ENCODE data around the gene ZNF558. TPM values are rescaled to one million over a fixed set of nuclear protein-coding genes. Genes with fewer than 3 reads are reported as not detected.

ZNF558 gene
- total and polyA plus RNA-seq, 10 donors: 13.1 to 27.7 (median 21.2) TPM

- Histone ChIP-seq H3K27ac (no peak overlapping the region), H3K4me3 (no peak overlapping the region), H3K4me1 (peaks cover 3 to 12% (median 6%) of the 10 kb centered on the region in 6 donors), H3K9me3 (peaks cover 0 to 17% (median under 1%) of the 10 kb centered on the region in 8 donors), H3K36me3 (peaks cover 9 to 80% (median 37%) of the 10 kb centered on the region in 6 donors), H3K27me3 (replicated peaks in 1 of 7) (no peaks in the 10 kb centered on the region)
- DNase-seq: no peak
- TF ChIP-seq POLR2AphosphoS5 (IDR thresholded peaks at IDR 0.05) (no peak), POLR2A (IDR thresholded peaks at IDR 0.05) (no peak), CTCF (IDR thresholded peaks at IDR 0.05 in 8 of 11, conservative IDR thresholded peaks at IDR 0.05 in 3 of 11) (no peak)
- intact Hi-C loops (cut with DNase I; ENCODE audit: low total_unique reads): no loop called here
- 88 to 98% (median 95%) methylated on average over 5 of the region's 5 CpGs for WGBS, 5 donors
Measured at GRCh38 chr19:8826371-8826770, 5.7 kb downstream of the ZNF558 start.

- peaks cover 31 to 98% (median 79%) of the 10 kb centered on the region in 6 donors for H3K36me3 ChIP-seq
- 91 to 97% (median 95%) methylated on average over 4 to 5 of the region's 5 CpGs for WGBS, 5 donors
- intact Hi-C loops (cut with DNase I; ENCODE audit: low total_unique reads): no loop called here
- H3K4me1 ChIP-seq: no peaks in the 10 kb centered on the region
- TF ChIP-seq POLR2AphosphoS5 (IDR thresholded peaks at IDR 0.05): no peak
- TF ChIP-seq CTCF (IDR thresholded peaks at IDR 0.05 in 8 of 11, conservative IDR thresholded peaks at IDR 0.05 in 3 of 11): no peak
- no peak for TF ChIP-seq POLR2A (IDR thresholded peaks at IDR 0.05)
- H3K27me3 ChIP-seq (replicated peaks in 1 of 7): no peaks in the 10 kb centered on the region
- H3K9me3 ChIP-seq: peaks cover 6 to 63% (median 43%) of the 10 kb centered on the region in 8 donors
- DNase-seq: no peak
- H3K27ac ChIP-seq: no peak overlapping the region
- no peak overlapping the region for H3K4me3 ChIP-seq
Measured at GRCh38 chr19:8821748-8822241, 10.3 kb downstream of the ZNF558 start.

GRCh38 chr19:8820234-8820633, 11.9 kb downstream of the ZNF558 start:
- Histone ChIP-seq H3K27ac (no peak overlapping the region), H3K9me3 (peaks cover 14 to 79% (median 58%) of the 10 kb centered on the region in 8 donors), H3K36me3 (peaks cover 32 to 100% (median 93%) of the 10 kb centered on the region in 6 donors), H3K4me1 (no peaks in the 10 kb centered on the region), H3K27me3 (replicated peaks in 1 of 7) (no peaks in the 10 kb centered on the region), H3K4me3 (no peak overlapping the region)
- WGBS, 5 donors: 92 to 100% (median 96%) methylated on average over 3 of the region's 3 CpGs
- TF ChIP-seq POLR2A (IDR thresholded peaks at IDR 0.05): no peak
- TF ChIP-seq POLR2AphosphoS5 (IDR thresholded peaks at IDR 0.05): no peak
- no peak for TF ChIP-seq CTCF (IDR thresholded peaks at IDR 0.05 in 8 of 11, conservative IDR thresholded peaks at IDR 0.05 in 3 of 11)
- intact Hi-C loops (cut with DNase I; ENCODE audit: low total_unique reads): no loop called here
- DNase-seq: no peak

- H3K27ac ChIP-seq: no peak overlapping the region
- H3K4me1 ChIP-seq: no peaks in the 10 kb centered on the region
- no peak overlapping the region for H3K4me3 ChIP-seq
- no peak for TF ChIP-seq CTCF (IDR thresholded peaks at IDR 0.05 in 8 of 11, conservative IDR thresholded peaks at IDR 0.05 in 3 of 11)
- no peak for TF ChIP-seq POLR2A (IDR thresholded peaks at IDR 0.05)
- no peak for TF ChIP-seq POLR2AphosphoS5 (IDR thresholded peaks at IDR 0.05)
- WGBS, 5 donors: 91 to 100% (median 97%) methylated on average over 2 of the region's 2 CpGs
- H3K9me3 ChIP-seq: peaks cover 40 to 100% (median 100%) of the 10 kb centered on the region in 8 donors
- intact Hi-C loops (cut with DNase I; ENCODE audit: low total_unique reads): no loop called here
- H3K27me3 ChIP-seq (replicated peaks in 1 of 7): no peaks in the 10 kb centered on the region
- no peak for DNase-seq
- peaks cover 41 to 100% (median 99%) of the 10 kb centered on the region in 6 donors for H3K36me3 ChIP-seq
Measured at GRCh38 chr19:8815780-8816179, 16.3 kb downstream of the ZNF558 start.

Data from spleen (tissue), 11 donors.